ENCODE measurements around the gene CTDP1.

GRCh38 chr18:79677221-79677620 lies 2.4 kb upstream of the CTDP1 start:
- TF ChIP-seq, protein P1, sequence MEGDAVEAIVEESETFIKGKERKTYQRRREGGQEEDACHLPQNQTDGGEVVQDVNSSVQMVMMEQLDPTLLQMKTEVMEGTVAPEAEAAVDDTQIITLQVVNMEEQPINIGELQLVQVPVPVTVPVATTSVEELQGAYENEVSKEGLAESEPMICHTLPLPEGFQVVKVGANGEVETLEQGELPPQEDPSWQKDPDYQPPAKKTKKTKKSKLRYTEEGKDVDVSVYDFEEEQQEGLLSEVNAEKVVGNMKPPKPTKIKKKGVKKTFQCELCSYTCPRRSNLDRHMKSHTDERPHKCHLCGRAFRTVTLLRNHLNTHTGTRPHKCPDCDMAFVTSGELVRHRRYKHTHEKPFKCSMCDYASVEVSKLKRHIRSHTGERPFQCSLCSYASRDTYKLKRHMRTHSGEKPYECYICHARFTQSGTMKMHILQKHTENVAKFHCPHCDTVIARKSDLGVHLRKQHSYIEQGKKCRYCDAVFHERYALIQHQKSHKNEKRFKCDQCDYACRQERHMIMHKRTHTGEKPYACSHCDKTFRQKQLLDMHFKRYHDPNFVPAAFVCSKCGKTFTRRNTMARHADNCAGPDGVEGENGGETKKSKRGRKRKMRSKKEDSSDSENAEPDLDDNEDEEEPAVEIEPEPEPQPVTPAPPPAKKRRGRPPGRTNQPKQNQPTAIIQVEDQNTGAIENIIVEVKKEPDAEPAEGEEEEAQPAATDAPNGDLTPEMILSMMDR (IDR thresholded peaks at IDR 0.05), result no peak
- TF ChIP-seq POLR2A (IDR thresholded peaks at IDR 0.05), result no peak

All from lower leg skin (tissue), 3 donors.